Ovary (tissue), 9 donors: ENCODE measurements around the gene FNTB. TPM values are rescaled to one million over a fixed set of nuclear protein-coding genes. Genes with fewer than 3 reads are reported as not detected.
"Not testable (repeated sequence)": the region's sequence is repeated elsewhere in the genome, so short reads cannot be mapped to it uniquely, and the experiment has no call there.

Experiments
- DNase-seq, 5 donors: peaks; one replicate each; pipeline ENCODE4 v3.0.0-alpha.2; 2019 to 2020
- H3K27ac ChIP-seq, 2 donors: fragments of 200-600 bp; one replicate each; pipeline versions ENCODE4 v1.5.1 to v1.8.0; 2019 to 2022
- H3K27me3 ChIP-seq: fragments of 200-600 bp; one replicate; pipeline ENCODE4 v1.8.0; 2022
- H3K36me3 ChIP-seq: fragments of 200-600 bp; sonication (generic); one replicate; pipeline ENCODE4 v1.5.1; 2019
- H3K4me1 ChIP-seq: one replicate; pipeline ENCODE4 v1.8.1; 2013; ENCODE audit warnings: mild to moderate bottlenecking, moderate library complexity; ENCODE audit not compliant: insufficient read depth
- H3K4me3 ChIP-seq: fragments of 200-600 bp; sonication (generic); one replicate; pipeline ENCODE4 v1.5.1; 2017
- H3K9me3 ChIP-seq, 2 donors: fragments of 200-600 bp in 1 of 2; sonication (generic) in 1 of 2; one replicate each; pipeline versions ENCODE4 v1.5.1 to v1.8.1; 2013 to 2019; ENCODE audit warnings: mild to moderate bottlenecking in 1 of 2, moderate library complexity in 1 of 2
- EP300 ChIP-seq: sonication (generic); formaldehyde crosslinking; IDR thresholded peaks from one replicate; pipeline ENCODE4 v1.6.1; 2017; ENCODE audit warnings: antibody characterized with exemption
- POLR2A ChIP-seq: fragments of 450-650 bp; IDR thresholded peaks from one replicate; pipeline ENCODE4 v1.6.1; 2017; ENCODE audit warnings: antibody characterized with exemption, mild to moderate bottlenecking, moderate library complexity
- whole genome bisulfite sequencing, 3 donors: extraction: QIAGEN DNeasy Blood & Tissue Kit in 1 of 3; methylation state at CpG; one replicate each; pipeline versions ENCODE4 v1.1.5 to v1.1.7; 2013 to 2017; 5-methylcytosine and 5-hydroxymethylcytosine counted together
- intact Hi-C, 4 donors: fragments of 100-400 bp; cut with DNase I; formaldehyde crosslinking; loops; one replicate each; pipeline versions ENCODE4 v1.11.0 to v1.15.1; 2022 to 2023
- polyA plus RNA-seq, 2 donors: library from polyadenylated mRNA; stranded (reverse); fragments of 200-250 nt in 1 of 2; fragments of 350-450 nt in 1 of 2; fragmentation: Illumina TruSeq in 1 of 2; extraction: RNeasy Lipid Tissue Mini Kit (QIAGEN cat#74804) in 1 of 2; gene quantifications; one replicate each; pipeline ENCODE4 v1.2.3, GENCODE V29; 2013 to 2014
- total RNA-seq, 7 donors: library from RNA; depleted of rRNA in 2 of 7; stranded (reverse); fragments of >200 nt in 2 of 7; fragmentation: NEBNext Ultra II Directional in 3 of 7; extraction: Animal tissue kit (Norgen Biotek cat#: 25700) in 3 of 7; gene quantifications; one replicate each; pipeline versions ENCODE4 v1.1.0 to v1.2.4, GENCODE V29; 2016 to 2023
- TF ChIP-seq, protein P1 (sequence below), 3 donors: fragments of 450-650 bp in 2 of 3; fragments of 200-600 bp in 1 of 3; IDR thresholded peaks; one replicate each; pipeline versions ENCODE4 v1.5.1 to v1.8.0; 2016 to 2022; ENCODE audit warnings: antibody characterized with exemption in 3 of 3, mild to moderate bottlenecking in 1 of 3
- donor health status: DM: no; HTN: no; CAD: no; lungs with moderate emphysema.
- donor health status: DM: no; HTN: no; CAD: no.
- donor health status: Bipolar disorder and iron deficiency.
- donor health status: DM: yes; HTN: yes; CAD: no.
- donor health status: DM: no; HTN: no; CAD: no.
- donor health status: DM: yes; HTN: yes; CAD: no.

The FNTB gene
- total and polyA plus RNA-seq, 9 donors, result 8.0 to 19.0 (median 14.1) TPM

GRCh38 chr14:65080960-65081747 is 94.5 kb downstream of the FNTB start:
- peaks cover 6% of the 10 kb centered on the region for H3K4me1 ChIP-seq
- no peaks in the 10 kb centered on the region for H3K9me3 ChIP-seq
- WGBS, 3 donors, result 41 to 67% (median 56%) methylated on average over 2 of the region's 2 CpGs
- H3K27ac ChIP-seq, result no peak overlapping the region
- TF ChIP-seq POLR2A (no peak), EP300 (no peak)
- TF ChIP-seq, protein P1, sequence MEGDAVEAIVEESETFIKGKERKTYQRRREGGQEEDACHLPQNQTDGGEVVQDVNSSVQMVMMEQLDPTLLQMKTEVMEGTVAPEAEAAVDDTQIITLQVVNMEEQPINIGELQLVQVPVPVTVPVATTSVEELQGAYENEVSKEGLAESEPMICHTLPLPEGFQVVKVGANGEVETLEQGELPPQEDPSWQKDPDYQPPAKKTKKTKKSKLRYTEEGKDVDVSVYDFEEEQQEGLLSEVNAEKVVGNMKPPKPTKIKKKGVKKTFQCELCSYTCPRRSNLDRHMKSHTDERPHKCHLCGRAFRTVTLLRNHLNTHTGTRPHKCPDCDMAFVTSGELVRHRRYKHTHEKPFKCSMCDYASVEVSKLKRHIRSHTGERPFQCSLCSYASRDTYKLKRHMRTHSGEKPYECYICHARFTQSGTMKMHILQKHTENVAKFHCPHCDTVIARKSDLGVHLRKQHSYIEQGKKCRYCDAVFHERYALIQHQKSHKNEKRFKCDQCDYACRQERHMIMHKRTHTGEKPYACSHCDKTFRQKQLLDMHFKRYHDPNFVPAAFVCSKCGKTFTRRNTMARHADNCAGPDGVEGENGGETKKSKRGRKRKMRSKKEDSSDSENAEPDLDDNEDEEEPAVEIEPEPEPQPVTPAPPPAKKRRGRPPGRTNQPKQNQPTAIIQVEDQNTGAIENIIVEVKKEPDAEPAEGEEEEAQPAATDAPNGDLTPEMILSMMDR (IDR thresholded peaks at IDR 0.05), result no peak
- H3K36me3 ChIP-seq, result no peaks in the 10 kb centered on the region
- no peak for DNase-seq
- no peaks in the 10 kb centered on the region for H3K27me3 ChIP-seq
- intact Hi-C loops, result no loop called here
- no peak overlapping the region for H3K4me3 ChIP-seq

GRCh38 chr14:65082930-65083329 is 96.2 kb downstream of the FNTB start:
- WGBS, 3 donors, result 48 to 73% (median 70%) methylated on average over 2 of the region's 2 CpGs
- no peaks in the 10 kb centered on the region for H3K27me3 ChIP-seq
- intact Hi-C loops, result no loop called here
- no peak overlapping the region for H3K4me3 ChIP-seq
- H3K9me3 ChIP-seq, result peaks cover 0 to 5% of the 10 kb centered on the region in 2 donors
- peaks cover 6% of the 10 kb centered on the region for H3K4me1 ChIP-seq
- TF ChIP-seq EP300 (no peak), POLR2A (no peak)
- TF ChIP-seq, protein P1 (IDR thresholded peaks at IDR 0.05), result no peak
- no peak for DNase-seq
- no peak overlapping the region for H3K27ac ChIP-seq
- H3K36me3 ChIP-seq, result no peaks in the 10 kb centered on the region

DNA sequence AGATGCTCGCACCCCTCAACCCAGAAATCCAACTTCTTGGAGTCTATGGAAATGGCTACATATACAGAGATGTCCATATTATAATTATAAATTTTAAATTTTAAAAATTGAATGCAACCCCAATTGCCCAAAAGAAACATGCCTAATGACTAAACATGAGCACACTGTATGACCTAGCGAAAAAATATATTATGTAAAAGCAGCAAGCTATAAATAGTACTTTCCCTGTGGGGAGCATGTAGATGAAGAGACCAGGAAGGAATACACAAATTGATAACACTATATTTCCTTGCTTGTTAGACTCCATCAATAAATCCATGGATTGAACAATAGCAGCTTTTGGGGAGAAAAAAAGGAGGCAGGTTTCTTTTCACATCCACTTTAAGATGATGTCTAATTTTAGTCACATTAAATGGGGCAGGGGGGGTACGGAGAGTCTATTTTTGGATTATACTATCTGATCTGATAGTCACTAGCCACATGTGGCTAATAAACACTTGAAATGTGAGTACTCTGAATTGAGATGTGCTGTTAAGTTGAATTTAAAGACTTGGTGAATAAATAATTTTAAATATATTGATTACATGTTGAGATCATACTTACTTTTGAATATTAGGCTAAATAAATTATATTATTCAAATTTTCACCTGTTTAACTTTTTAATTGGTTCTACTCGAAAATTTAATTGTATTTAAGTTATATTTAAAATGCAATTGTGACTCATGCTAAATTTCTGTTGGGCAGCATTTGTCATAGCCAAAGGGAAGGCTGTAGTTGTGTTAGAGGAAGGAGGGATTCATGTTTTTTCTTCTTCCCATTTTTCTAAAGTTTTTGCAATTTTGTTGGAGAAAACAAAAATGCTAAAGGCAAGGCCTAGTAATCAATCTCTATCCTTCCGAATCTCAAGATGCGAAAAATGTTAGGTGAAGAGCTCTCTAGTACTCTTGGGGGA is 98.1 kb downstream of the FNTB start:
- intact Hi-C loops, result no loop called here
- Histone ChIP-seq H3K27ac (no peak overlapping the region), H3K4me1 (peaks cover 6% of the 10 kb centered on the region), H3K4me3 (no peak overlapping the region), H3K36me3 (no peaks in the 10 kb centered on the region), H3K9me3 (peaks cover 0 to 7% of the 10 kb centered on the region in 2 donors), H3K27me3 (no peaks in the 10 kb centered on the region)
- TF ChIP-seq, protein P1 (IDR thresholded peaks at IDR 0.05), result no peak
- TF ChIP-seq POLR2A (no peak), EP300 (no peak)
- no peak for DNase-seq
- 74 to 92% (median 75%) methylated on average over 6 of the region's 6 CpGs for WGBS, 3 donors

- not testable (repeated sequence) for H3K36me3 ChIP-seq
These were observed 100.0 kb downstream of the FNTB start for GRCh38 chr14:65086686-65087085.

GRCh38 chr14:65087835-65088234 is 101.1 kb downstream of the FNTB start:
- DNase-seq, H3K27me3 ChIP-seq, H3K4me3 ChIP-seq, H3K36me3 ChIP-seq, H3K27ac ChIP-seq, H3K9me3 ChIP-seq, intact Hi-C loops, H3K4me1 ChIP-seq: not testable (repeated sequence)
- WGBS, 3 donors, result 82 to 97% (median 89%) methylated on average over 8 of the region's 8 CpGs

More at GRCh38 chr14:65086686-65087085, 100.0 kb downstream of the FNTB start:
- H3K4me1 ChIP-seq, H3K27ac ChIP-seq, H3K27me3 ChIP-seq, intact Hi-C loops, DNase-seq, H3K4me3 ChIP-seq, H3K9me3 ChIP-seq: not testable (repeated sequence)
- 96 to 100% (median 100%) methylated on average over 4 of the region's 4 CpGs for WGBS, 3 donors
